HEK293 (cell line): Measurements from ENCODE around the gene SLC19A1.

Experiments
- CTCF ChIA-PET: fragments of 350-600 bp; formaldehyde crosslinking; extraction: SDS; loops from one replicate; lab custom pipeline; 2021; ENCODE audit warnings: antibody characterized with exemption; lab: Yijun Ruan, JAX
- POLR2A ChIA-PET: fragments of 300-600 bp; formaldehyde crosslinking; extraction: SDS; loops from one replicate; lab custom pipeline; 2020; ENCODE audit warnings: antibody characterized with exemption, inconsistent platforms; lab: Yijun Ruan, JAX
- H3K27ac ChIP-seq: fragments of 200-500 bp; sonication (Bioruptor generic); 2 replicates; pipeline ENCODE4 v1.5.1; 2014; ENCODE audit warnings: low read depth, low read length, control low read depth, inconsistent platforms; ENCODE audit errors: extremely low read depth
- H3K36me3 ChIP-seq, 2 experiments: fragments of 200-500 bp in 1 of 2; sonication (Bioruptor generic) in 1 of 2; 1 replicate in 1 of 2; 2 replicates in 1 of 2; pipeline ENCODE4 v1.5.1; 2014 to 2017; ENCODE audit warnings: inconsistent platforms in 2 of 2, low read length in 2 of 2; ENCODE audit not compliant: control insufficient read depth in 2 of 2, insufficient read depth in 1 of 2
- H3K4me1 ChIP-seq: fragments of 200-500 bp; sonication (Bioruptor generic); 2 replicates; pipeline ENCODE4 v1.5.1; 2014; ENCODE audit warnings: mild to moderate bottlenecking, low read length, inconsistent platforms; ENCODE audit not compliant: control insufficient read depth, insufficient read depth
- H3K4me3 ChIP-seq: 2 replicates; pipeline ENCODE4 v1.5.1; 2011; ENCODE audit warnings: low read depth, mild to moderate bottlenecking, control low read depth, low read length, moderate library complexity
- H3K9me3 ChIP-seq: fragments of 200-500 bp; sonication (Bioruptor generic); 2 replicates; pipeline ENCODE4 v1.5.1; 2014; ENCODE audit warnings: low read depth, low read length, inconsistent platforms; ENCODE audit not compliant: control insufficient read depth, insufficient read depth
- HOXC10 ChIP-seq: sonication (generic); formaldehyde crosslinking; IDR thresholded peaks from 2 replicates; pipeline ENCODE4 v1.8.1; 2023; ENCODE audit warnings: mild to moderate bottlenecking, missing genetic modification reagents
- IKZF3 ChIP-seq: fragments of 450-650 bp; IDR thresholded peaks from 2 replicates; pipeline ENCODE4 v1.5.0; 2018; ENCODE audit warnings: missing biosample characterization, mild to moderate bottlenecking, missing genetic modification characterization, moderate library complexity
- TCF7L2 ChIP-seq: IDR thresholded peaks from 2 replicates; pipeline ENCODE4 v1.6.1; 2011; ENCODE audit warnings: low read depth, mild to moderate bottlenecking, inconsistent platforms, low read length, moderate library complexity, borderline replicate concordance
- ZNF202 ChIP-seq: fragments of 450-650 bp; formaldehyde crosslinking; IDR thresholded peaks from 2 replicates; pipeline ENCODE4 v1.5.1; 2016; ENCODE audit warnings: missing biosample characterization, missing genetic modification characterization, borderline replicate concordance
- ZNF366 ChIP-seq: fragments of 450-650 bp; formaldehyde crosslinking; conservative IDR thresholded peaks from 2 replicates; pipeline ENCODE4 v1.5.1; 2016; ENCODE audit warnings: missing biosample characterization, missing genetic modification characterization
- ZNF404 ChIP-seq: fragments of 450-650 bp; formaldehyde crosslinking; IDR thresholded peaks from 2 replicates; pipeline ENCODE4 v1.5.1; 2017; ENCODE audit warnings: missing biosample characterization, missing genetic modification characterization
- ZNF473 ChIP-seq: fragments of 450-650 bp; formaldehyde crosslinking; IDR thresholded peaks from 2 replicates; pipeline ENCODE4 v1.5.1; 2017; ENCODE audit warnings: missing biosample characterization, missing genetic modification characterization
- ZNF529 ChIP-seq: fragments of 450-650 bp; formaldehyde crosslinking; IDR thresholded peaks from 2 replicates; pipeline ENCODE4 v1.5.1; 2017; ENCODE audit warnings: missing genetic modification characterization, missing biosample characterization; ENCODE audit not compliant: insufficient replicate concordance
- ZNF549 ChIP-seq: fragments of 450-650 bp; IDR thresholded peaks from 2 replicates; pipeline ENCODE4 v1.5.1; 2018; ENCODE audit warnings: missing biosample characterization, missing genetic modification characterization, mild to moderate bottlenecking, inconsistent platforms, moderate library complexity
- ZNF585B ChIP-seq: fragments of 450-650 bp; formaldehyde crosslinking; IDR thresholded peaks from 2 replicates; pipeline ENCODE4 v1.5.1; 2016; ENCODE audit warnings: missing biosample characterization, missing genetic modification characterization
- ZNF629 ChIP-seq: fragments of 450-650 bp; formaldehyde crosslinking; IDR thresholded peaks from 2 replicates; pipeline ENCODE4 v1.5.1; 2017; ENCODE audit warnings: missing biosample characterization, missing genetic modification characterization
- ZNF677 ChIP-seq: fragments of 450-650 bp; IDR thresholded peaks from 2 replicates; pipeline ENCODE4 v1.5.0; 2018; ENCODE audit warnings: missing biosample characterization, mild to moderate bottlenecking, missing genetic modification characterization, moderate library complexity
- ZSCAN16 ChIP-seq: fragments of 450-650 bp; formaldehyde crosslinking; IDR thresholded peaks from 2 replicates; pipeline ENCODE4 v1.5.1; 2016; ENCODE audit warnings: missing biosample characterization, missing genetic modification characterization
- ZXDB ChIP-seq: fragments of 450-650 bp; formaldehyde crosslinking; IDR thresholded peaks from 2 replicates; pipeline ENCODE4 v1.5.1; 2016; ENCODE audit warnings: missing biosample characterization, missing genetic modification characterization
- TF ChIP-seq, protein P1 (sequence below): fragments of 450-650 bp; formaldehyde crosslinking; IDR thresholded peaks from 2 replicates; pipeline ENCODE4 v1.5.1; 2016; ENCODE audit warnings: missing biosample characterization, missing genetic modification characterization
- TF ChIP-seq, protein P2 (sequence below): fragments of 450-650 bp; formaldehyde crosslinking; IDR thresholded peaks from 2 replicates; pipeline ENCODE4 v1.5.1; 2017; ENCODE audit warnings: missing biosample characterization, missing genetic modification characterization
- TF ChIP-seq, protein P3 (sequence below): fragments of 450-650 bp; formaldehyde crosslinking; IDR thresholded peaks from 2 replicates; pipeline ENCODE4 v1.5.1; 2016; ENCODE audit warnings: missing biosample characterization, missing genetic modification characterization
- TF ChIP-seq, protein P4 (sequence below): fragments of 450-650 bp; formaldehyde crosslinking; IDR thresholded peaks from 2 replicates; pipeline ENCODE4 v1.5.1; 2017; ENCODE audit warnings: missing biosample characterization, mild to moderate bottlenecking, missing genetic modification characterization, moderate library complexity
- TF ChIP-seq, protein P5 (sequence below): fragments of 450-650 bp; formaldehyde crosslinking; IDR thresholded peaks from 2 replicates; pipeline ENCODE4 v1.5.1; 2017; ENCODE audit warnings: missing biosample characterization, missing genetic modification characterization
- TF ChIP-seq, protein P6 (sequence below): fragments of 450-650 bp; formaldehyde crosslinking; IDR thresholded peaks from 2 replicates; pipeline ENCODE4 v1.5.1; 2016; ENCODE audit warnings: missing biosample characterization, missing genetic modification characterization

Gene SLC19A1

DNA sequence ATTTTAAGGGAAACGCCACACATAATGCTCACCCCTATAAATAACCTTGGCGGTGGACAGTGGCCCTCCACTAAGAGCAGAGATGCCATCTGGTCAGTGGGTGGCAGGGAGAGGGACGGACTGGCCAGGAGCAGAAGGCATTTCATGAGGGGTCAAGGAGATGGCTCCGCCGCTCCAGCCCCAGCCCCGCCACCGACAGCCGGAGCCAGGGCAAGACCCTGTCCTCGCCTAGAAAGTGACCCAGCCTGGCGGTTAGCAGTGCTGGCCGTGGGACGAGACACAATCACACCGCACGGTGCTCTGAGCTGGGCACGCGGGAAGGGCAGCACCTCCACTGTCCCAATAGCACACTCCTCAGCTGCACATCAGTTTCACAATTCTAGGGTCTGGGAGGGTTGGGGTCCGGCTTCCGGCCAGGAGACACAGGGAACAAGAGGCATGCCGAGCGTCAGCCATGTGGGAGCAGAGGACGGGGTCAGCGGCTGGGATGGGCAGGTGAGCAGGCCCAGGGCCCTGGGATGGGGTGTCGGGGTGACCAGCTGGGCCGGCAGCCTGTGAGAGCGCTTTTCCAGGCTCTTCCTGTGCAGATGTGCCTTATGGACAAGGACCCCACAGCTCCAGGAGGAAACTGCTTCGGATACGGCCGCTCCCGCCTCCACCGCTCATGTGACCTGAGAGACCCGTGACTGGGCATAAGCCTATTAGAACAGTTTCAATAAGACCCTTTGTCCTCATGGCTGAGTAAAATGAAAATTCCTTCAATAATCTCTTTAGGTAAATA lies 5.7 kb downstream of the SLC19A1 start:
- CTCF ChIA-PET: no interaction called here
- POLR2A ChIA-PET: interaction anchor here (0.5 kb wide), 1 partner anchor 642 kb away, joined by 3 read pairs; no protein-coding TSS in a partner anchor
- Histone ChIP-seq H3K27ac (no peak overlapping the region), H3K4me1 (0 out of 2 replicates have a peak, but pooled peaks cover 2% of the 10 kb centered on the region), H3K36me3 (peaks cover 5 to 55% of the 10 kb centered on the region in 2 experiments; a peak in 2 of 3 replicates), H3K9me3 (no peaks in the 10 kb centered on the region), H3K4me3 (no peak overlapping the region)
- no peak for TF ChIP-seq ZXDB
- TF ChIP-seq, protein P1, sequence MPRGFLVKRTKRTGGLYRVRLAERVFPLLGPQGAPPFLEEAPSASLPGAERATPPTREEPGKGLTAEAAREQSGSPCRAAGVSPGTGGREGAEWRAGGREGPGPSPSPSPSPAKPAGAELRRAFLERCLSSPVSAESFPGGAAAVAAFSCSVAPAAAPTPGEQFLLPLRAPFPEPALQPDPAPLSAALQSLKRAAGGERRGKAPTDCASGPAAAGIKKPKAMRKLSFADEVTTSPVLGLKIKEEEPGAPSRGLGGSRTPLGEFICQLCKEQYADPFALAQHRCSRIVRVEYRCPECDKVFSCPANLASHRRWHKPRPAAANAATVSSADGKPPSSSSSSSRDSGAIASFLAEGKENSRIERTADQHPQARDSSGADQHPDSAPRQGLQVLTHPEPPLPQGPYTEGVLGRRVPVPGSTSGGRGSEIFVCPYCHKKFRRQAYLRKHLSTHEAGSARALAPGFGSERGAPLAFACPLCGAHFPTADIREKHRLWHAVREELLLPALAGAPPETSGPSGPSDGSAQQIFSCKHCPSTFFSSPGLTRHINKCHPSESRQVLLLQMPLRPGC: no peak
- TF ChIP-seq HOXC10 (CRISPR knock-in tag): no peak
- no peak for TF ChIP-seq IKZF3 (tag by site-specific recombination)
- TF ChIP-seq ZNF366 (tag by site-specific recombination): no peak
- no peak for TF ChIP-seq ZNF529
- TF ChIP-seq, protein P2, sequence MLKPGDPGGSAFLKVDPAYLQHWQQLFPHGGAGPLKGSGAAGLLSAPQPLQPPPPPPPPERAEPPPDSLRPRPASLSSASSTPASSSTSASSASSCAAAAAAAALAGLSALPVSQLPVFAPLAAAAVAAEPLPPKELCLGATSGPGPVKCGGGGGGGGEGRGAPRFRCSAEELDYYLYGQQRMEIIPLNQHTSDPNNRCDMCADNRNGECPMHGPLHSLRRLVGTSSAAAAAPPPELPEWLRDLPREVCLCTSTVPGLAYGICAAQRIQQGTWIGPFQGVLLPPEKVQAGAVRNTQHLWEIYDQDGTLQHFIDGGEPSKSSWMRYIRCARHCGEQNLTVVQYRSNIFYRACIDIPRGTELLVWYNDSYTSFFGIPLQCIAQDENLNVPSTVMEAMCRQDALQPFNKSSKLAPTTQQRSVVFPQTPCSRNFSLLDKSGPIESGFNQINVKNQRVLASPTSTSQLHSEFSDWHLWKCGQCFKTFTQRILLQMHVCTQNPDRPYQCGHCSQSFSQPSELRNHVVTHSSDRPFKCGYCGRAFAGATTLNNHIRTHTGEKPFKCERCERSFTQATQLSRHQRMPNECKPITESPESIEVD (tag by site-specific recombination): no peak
- TF ChIP-seq, protein P3, sequence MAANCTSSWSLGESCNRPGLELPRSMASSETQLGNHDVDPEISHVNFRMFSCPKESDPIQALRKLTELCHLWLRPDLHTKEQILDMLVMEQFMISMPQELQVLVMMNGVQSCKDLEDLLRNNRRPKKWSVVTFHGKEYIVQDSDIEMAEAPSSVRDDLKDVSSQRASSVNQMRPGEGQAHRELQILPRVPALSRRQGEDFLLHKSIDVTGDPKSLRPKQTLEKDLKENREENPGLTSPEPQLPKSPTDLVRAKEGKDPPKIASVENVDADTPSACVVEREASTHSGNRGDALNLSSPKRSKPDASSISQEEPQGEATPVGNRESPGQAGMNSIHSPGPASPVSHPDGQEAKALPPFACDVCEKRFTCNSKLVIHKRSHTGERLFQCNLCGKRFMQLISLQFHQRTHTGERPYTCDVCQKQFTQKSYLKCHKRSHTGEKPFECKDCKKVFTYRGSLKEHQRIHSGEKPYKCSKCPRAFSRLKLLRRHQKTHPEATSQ (tag by site-specific recombination): no peak
- no peak for TF ChIP-seq TCF7L2
- TF ChIP-seq ZNF202 (tag by site-specific recombination): no peak
- no peak for TF ChIP-seq ZNF585B (tag by site-specific recombination)
- no peak for TF ChIP-seq ZNF473 (tag by site-specific recombination)
- no peak for TF ChIP-seq ZNF404 (tag by site-specific recombination)
- no peak for TF ChIP-seq ZNF677 (tag by site-specific recombination)
- TF ChIP-seq ZSCAN16 (tag by site-specific recombination): no peak
- TF ChIP-seq, protein P4, sequence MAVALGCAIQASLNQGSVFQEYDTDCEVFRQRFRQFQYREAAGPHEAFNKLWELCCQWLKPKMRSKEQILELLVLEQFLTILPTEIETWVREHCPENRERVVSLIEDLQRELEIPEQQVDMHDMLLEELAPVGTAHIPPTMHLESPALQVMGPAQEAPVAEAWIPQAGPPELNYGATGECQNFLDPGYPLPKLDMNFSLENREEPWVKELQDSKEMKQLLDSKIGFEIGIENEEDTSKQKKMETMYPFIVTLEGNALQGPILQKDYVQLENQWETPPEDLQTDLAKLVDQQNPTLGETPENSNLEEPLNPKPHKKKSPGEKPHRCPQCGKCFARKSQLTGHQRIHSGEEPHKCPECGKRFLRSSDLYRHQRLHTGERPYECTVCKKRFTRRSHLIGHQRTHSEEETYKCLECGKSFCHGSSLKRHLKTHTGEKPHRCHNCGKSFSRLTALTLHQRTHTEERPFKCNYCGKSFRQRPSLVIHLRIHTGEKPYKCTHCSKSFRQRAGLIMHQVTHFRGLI (tag by site-specific recombination): no peak
- no peak for TF ChIP-seq ZNF549
- TF ChIP-seq, protein P5, sequence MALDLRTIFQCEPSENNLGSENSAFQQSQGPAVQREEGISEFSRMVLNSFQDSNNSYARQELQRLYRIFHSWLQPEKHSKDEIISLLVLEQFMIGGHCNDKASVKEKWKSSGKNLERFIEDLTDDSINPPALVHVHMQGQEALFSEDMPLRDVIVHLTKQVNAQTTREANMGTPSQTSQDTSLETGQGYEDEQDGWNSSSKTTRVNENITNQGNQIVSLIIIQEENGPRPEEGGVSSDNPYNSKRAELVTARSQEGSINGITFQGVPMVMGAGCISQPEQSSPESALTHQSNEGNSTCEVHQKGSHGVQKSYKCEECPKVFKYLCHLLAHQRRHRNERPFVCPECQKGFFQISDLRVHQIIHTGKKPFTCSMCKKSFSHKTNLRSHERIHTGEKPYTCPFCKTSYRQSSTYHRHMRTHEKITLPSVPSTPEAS: no peak
- TF ChIP-seq, protein P6, sequence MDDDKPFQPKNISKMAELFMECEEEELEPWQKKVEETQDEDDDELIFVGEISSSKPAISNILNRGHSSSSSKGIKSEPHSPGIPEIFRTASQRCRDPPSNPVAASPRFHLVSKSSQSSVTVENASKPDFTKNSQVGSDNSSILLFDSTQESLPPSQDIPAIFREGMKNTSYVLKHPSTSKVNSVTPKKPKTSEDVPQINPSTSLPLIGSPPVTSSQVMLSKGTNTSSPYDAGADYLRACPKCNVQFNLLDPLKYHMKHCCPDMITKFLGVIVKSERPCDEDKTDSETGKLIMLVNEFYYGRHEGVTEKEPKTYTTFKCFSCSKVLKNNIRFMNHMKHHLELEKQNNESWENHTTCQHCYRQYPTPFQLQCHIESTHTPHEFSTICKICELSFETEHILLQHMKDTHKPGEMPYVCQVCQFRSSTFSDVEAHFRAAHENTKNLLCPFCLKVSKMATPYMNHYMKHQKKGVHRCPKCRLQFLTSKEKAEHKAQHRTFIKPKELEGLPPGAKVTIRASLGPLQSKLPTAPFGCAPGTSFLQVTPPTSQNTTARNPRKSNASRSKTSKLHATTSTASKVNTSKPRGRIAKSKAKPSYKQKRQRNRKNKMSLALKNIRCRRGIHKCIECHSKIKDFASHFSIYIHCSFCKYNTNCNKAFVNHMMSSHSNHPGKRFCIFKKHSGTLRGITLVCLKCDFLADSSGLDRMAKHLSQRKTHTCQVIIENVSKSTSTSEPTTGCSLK (tag by site-specific recombination): no peak
- TF ChIP-seq ZNF629 (tag by site-specific recombination): no peak
